Activated T-helper 1 cell treated with anti-CD3 and anti-CD28 coated beads, Interleukin-12 subunit alpha, Interleukin-12 subunit beta, Interleukin-2, Interleukin-4 antibody, amounts not matched to agents 30 ng/mL and 10 ng/mL and 1 ng/mL, durations not matched to agents 14 hours and 24 hours and 36 hours (primary cell): ENCODE data around the gene PICK1. TPM values are rescaled to one million over a fixed set of nuclear protein-coding genes. Genes with fewer than 3 reads are reported as not detected.

Experiments used
- DNase-seq: peaks from one replicate; pipeline ENCODE4 v3.0.0; 2021; ENCODE audit warnings: low spot score
- H3K27ac Mint-ChIP-seq: one replicate; pipeline ENCODE4 v1.8.0; 2021; ENCODE audit warnings: mild to moderate bottlenecking, mixed read lengths
- H3K27me3 Mint-ChIP-seq: one replicate; pipeline ENCODE4 v1.8.0; 2022; ENCODE audit warnings: mild to moderate bottlenecking, moderate library complexity, mixed read lengths; ENCODE audit not compliant: insufficient read depth
- H3K36me3 Mint-ChIP-seq: one replicate; pipeline ENCODE4 v1.8.0; 2021; ENCODE audit warnings: low read depth, mixed read lengths
- H3K4me1 Mint-ChIP-seq: one replicate; pipeline ENCODE4 v1.8.0; 2021; ENCODE audit warnings: low read depth, mixed read lengths
- H3K4me3 Mint-ChIP-seq: one replicate; pipeline ENCODE4 v1.8.0; 2021; ENCODE audit warnings: mild to moderate bottlenecking, moderate library complexity, mixed read lengths
- H3K9me3 Mint-ChIP-seq: one replicate; pipeline ENCODE4 v1.8.0; 2021; ENCODE audit warnings: mixed read lengths
- intact Hi-C: fragments of 100-400 bp; cut with micrococcal nuclease; formaldehyde crosslinking; loops from one replicate; pipeline ENCODE4 v1.15.1; 2024
- total RNA-seq: library from RNA; stranded (reverse); gene quantifications from 2 replicates; pipeline ENCODE4 v1.2.3, GENCODE V29; 2022

PICK1 gene
- total RNA-seq, 1 donor from 2014 or later, result 12.0 TPM

- no peaks in the 10 kb centered on the region for H3K9me3 Mint-ChIP-seq
- H3K27me3 Mint-ChIP-seq, result no peaks in the 10 kb centered on the region
- H3K36me3 Mint-ChIP-seq, result no peaks in the 10 kb centered on the region
- H3K4me1 Mint-ChIP-seq, result no peaks in the 10 kb centered on the region
- H3K4me3 Mint-ChIP-seq, result no peak overlapping the region
- intact Hi-C loops, result no loop called here
- no peak for DNase-seq
- H3K27ac Mint-ChIP-seq, result no peak overlapping the region
Measured at GRCh38 chr22:38070250-38070921, 13.2 kb downstream of the PICK1 start.

DNA sequence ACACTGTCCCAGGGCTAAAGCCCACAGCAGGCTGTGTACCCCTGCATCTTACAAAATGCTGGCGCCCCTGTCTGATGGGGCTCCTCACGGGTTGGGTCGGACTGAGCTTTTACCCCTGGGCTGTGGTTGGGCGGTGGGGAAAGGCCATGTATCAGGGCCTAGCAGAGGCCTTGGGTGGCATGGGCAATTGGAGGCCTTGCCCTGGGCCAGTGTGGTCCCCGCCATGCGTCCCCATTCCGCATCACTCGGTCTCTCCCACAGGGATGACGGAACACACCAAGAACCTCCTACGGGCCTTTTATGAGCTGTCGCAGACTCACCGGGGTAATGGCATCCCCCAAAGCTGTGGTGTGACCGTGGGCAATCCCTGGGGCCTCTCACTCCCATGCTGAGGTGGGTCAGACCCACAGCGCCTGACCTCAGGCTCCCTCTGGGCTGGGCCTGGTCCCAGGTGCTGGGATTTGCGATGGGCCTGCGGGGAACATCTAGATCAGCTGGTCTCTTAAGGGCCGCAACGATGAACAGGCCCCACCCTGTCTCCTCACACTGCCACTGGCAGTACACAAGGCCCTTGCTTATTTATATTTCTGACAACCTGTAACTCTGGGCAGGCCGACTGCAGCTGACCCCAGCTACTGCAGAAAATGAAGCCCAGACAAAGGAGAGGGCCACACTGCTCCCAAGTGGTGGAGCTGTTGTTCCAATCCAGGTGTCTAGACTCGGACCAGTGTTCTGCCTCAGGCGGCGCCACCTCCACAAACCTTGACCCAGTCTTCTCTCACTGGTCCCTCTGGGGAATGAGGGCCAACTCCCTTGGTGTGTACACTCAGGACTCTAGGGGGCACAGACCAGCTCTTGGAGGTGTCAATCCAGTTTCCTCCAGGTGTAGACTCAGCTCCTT lies 14.5 kb downstream of the PICK1 start:
- Mint-ChIP-seq H3K36me3 (no peaks in the 10 kb centered on the region), H3K4me3 (no peak overlapping the region), H3K4me1 (no peaks in the 10 kb centered on the region), H3K27ac (no peak overlapping the region), H3K27me3 (no peaks in the 10 kb centered on the region), H3K9me3 (no peaks in the 10 kb centered on the region)
- DNase-seq, result no peak
- intact Hi-C loops, result no loop called here

GRCh38 chr22:38072322-38073149 lies 15.3 kb downstream of the PICK1 start:
- Mint-ChIP-seq H3K36me3 (no peaks in the 10 kb centered on the region), H3K4me3 (no peak overlapping the region), H3K9me3 (no peaks in the 10 kb centered on the region), H3K4me1 (no peaks in the 10 kb centered on the region), H3K27me3 (no peaks in the 10 kb centered on the region), H3K27ac (no peak overlapping the region)
- DNase-seq, result no peak
- intact Hi-C loops, result no loop called here

DNA sequence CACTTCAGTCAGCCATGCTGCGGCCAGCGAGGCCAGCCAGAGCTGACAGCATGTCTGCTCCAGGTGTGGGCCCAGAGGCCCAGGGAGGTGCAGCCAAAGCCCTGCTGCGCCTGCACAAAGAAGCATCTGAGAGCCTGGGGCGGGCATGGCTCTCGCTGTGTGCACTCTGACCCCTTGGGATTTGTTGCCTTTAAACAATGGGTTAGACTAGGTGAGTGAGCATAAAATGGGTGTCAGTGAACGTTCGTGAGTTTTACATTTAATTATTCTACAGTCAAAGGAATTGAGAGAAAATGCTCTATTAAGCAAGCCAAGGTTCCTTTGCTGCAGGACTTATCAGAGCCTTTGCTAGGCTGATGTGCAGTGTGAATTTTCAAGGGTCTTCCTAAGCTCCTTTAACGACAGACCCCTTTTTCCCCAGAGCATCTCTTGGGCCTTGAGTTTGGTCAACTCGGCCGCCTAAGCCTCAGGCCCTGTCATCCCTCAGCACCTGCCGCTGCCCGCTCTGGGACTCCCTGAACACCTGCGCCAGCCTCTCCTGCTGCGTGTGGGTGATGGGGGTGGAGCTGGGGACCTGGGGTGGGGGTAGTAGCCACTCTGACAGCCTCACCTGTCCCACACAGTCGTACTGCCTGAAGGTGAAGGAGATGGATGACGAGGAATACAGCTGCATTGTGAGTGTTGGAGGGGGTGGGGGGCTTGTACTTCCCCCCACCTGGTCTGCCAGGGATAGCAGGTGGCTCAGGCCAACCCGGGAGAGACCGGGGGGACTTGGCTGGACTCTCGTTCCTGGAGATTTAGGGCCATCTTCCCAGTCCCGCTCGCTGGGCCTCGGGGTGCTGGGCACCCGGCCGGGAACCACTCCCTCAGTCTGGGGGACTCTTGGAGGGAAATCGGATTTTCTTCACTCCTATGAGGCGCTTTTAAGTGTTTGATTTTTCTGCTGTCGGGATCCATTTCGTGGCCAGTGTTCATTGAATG lies 16.2 kb downstream of the PICK1 start:
- intact Hi-C loops, result no loop called here
- H3K27ac Mint-ChIP-seq, result no peak overlapping the region
- no peaks in the 10 kb centered on the region for H3K36me3 Mint-ChIP-seq
- no peaks in the 10 kb centered on the region for H3K27me3 Mint-ChIP-seq
- no peak overlapping the region for H3K4me3 Mint-ChIP-seq
- H3K4me1 Mint-ChIP-seq, result no peaks in the 10 kb centered on the region
- no peaks in the 10 kb centered on the region for H3K9me3 Mint-ChIP-seq
- DNase-seq, result no peak

DNA sequence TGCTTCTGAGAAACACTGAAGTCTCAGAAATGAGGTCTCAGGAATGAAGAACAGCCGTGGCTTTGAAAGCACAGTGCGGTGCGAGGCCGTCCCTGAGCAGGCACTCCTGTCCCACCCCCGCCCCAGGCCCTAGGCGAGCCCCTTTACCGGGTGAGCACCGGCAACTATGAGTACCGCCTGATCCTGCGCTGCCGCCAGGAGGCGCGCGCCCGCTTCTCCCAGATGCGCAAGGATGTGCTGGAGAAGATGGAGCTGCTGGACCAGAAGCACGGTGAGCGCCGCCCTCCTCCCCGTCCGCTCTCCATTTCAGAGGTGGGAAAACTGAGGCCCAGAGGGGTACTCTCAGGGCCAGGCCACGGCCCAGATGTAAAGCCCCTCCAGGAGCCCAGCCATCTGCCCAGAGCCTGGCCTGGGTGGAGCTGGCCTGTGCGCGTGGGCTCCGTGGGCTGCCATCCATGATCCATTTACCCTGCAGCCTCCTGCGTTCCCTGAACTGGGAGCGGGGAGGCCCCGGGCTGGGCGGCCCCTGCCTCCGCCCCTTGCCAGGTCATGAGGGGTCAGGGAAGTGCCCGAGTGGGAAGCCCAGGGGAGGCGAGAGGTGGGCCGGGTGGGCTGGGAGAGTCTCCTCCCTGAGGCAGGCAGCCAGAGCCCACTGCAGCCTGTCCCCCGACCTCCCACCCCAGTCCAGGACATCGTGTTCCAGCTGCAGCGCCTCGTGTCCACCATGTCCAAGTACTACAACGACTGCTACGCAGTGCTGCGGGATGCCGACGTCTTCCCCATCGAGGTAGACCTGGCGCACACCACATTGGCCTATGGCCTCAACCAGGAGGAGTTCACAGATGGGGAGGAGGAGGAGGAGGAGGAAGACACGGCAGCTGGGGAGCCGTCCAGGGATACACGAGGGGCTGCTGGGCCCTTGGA lies 17.2 kb downstream of the PICK1 start:
- Mint-ChIP-seq H3K9me3 (no peaks in the 10 kb centered on the region), H3K27me3 (peaks cover 1% of the 10 kb centered on the region), H3K36me3 (no peaks in the 10 kb centered on the region), H3K27ac (no peak overlapping the region), H3K4me3 (no peak overlapping the region), H3K4me1 (no peaks in the 10 kb centered on the region)
- no peak for DNase-seq
- intact Hi-C loops, result no loop called here

- DNase-seq, result no peak
- no peaks in the 10 kb centered on the region for H3K4me1 Mint-ChIP-seq
- H3K9me3 Mint-ChIP-seq, result no peaks in the 10 kb centered on the region
- peaks cover 8% of the 10 kb centered on the region for H3K27me3 Mint-ChIP-seq
- no peak overlapping the region for H3K4me3 Mint-ChIP-seq
- H3K36me3 Mint-ChIP-seq, result no peaks in the 10 kb centered on the region
- H3K27ac Mint-ChIP-seq, result no peak overlapping the region
- intact Hi-C loops, result no loop called here
Measured at GRCh38 chr22:38075105-38075825, 18.1 kb downstream of the PICK1 start.

DNA sequence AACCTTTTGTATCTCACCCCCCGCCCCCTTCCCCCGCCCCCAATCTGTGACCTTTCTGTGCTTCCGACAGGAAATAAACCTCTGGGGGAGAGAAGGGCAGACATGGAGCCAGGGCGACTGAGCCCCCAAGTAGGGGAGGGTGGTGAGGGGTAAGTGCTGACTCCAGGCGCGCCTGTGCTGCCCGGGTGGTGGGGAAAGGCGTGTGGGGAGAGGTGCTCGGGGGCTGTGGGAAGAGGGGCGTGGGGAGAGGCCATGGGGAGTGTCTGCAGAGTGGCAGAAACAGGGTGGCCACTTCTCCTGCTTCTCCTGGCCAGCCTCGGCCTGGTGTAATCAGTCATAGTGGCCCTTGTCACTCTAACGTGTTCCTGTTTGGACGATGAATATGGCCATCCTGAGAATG lies 18.8 kb downstream of the PICK1 start:
- intact Hi-C loops, result no loop called here
- H3K27me3 Mint-ChIP-seq, result peaks cover 9% of the 10 kb centered on the region
- no peak overlapping the region for H3K4me3 Mint-ChIP-seq
- H3K9me3 Mint-ChIP-seq, result no peaks in the 10 kb centered on the region
- H3K4me1 Mint-ChIP-seq, result no peaks in the 10 kb centered on the region
- H3K36me3 Mint-ChIP-seq, result no peaks in the 10 kb centered on the region
- no peak for DNase-seq
- no peak overlapping the region for H3K27ac Mint-ChIP-seq

- H3K27ac Mint-ChIP-seq, result no peak overlapping the region
- no peaks in the 10 kb centered on the region for H3K36me3 Mint-ChIP-seq
- H3K9me3 Mint-ChIP-seq, result no peaks in the 10 kb centered on the region
Measured at GRCh38 chr22:38077096-38077495, 19.9 kb downstream of the PICK1 start.

DNA sequence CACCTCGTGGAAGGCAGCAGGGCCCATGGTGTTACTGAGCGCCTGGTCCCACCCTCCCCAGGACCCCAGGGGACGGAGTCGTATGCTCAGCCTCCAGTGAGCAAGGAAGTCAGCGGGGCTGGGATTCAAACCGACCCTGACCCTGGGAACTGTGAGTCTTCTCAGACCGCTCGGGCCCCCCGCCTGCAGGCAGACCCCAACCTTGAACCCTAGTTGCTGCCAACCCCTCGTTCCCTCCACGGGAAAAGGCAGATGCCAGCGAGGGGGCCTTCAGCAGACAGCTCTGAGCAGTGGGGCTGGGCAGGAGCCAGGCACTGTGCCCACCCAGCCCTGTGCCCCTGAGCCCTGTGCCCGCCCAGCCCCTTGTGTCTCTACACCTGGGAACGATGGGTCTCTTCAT lies 20.4 kb downstream of the PICK1 start:
- Mint-ChIP-seq H3K36me3 (no peaks in the 10 kb centered on the region), H3K27ac (no peak overlapping the region), H3K4me3 (no peak overlapping the region), H3K27me3 (peaks cover 14% of the 10 kb centered on the region), H3K4me1 (no peaks in the 10 kb centered on the region), H3K9me3 (no peaks in the 10 kb centered on the region)
- DNase-seq, result no peak
- intact Hi-C loops, result no loop called here

More at GRCh38 chr22:38077096-38077495, 19.9 kb downstream of the PICK1 start:
- Mint-ChIP-seq H3K4me3 (no peak overlapping the region), H3K4me1 (no peaks in the 10 kb centered on the region), H3K27me3 (peaks cover 14% of the 10 kb centered on the region)
- DNase-seq, result no peak
- intact Hi-C loops, result no loop called here

GRCh38 chr22:38078046-38078840 lies 21.0 kb downstream of the PICK1 start:
- Mint-ChIP-seq H3K36me3 (no peaks in the 10 kb centered on the region), H3K27ac (no peak overlapping the region), H3K4me1 (no peaks in the 10 kb centered on the region), H3K9me3 (no peaks in the 10 kb centered on the region), H3K27me3 (peaks cover 15% of the 10 kb centered on the region), H3K4me3 (no peak overlapping the region)
- no peak for DNase-seq
- intact Hi-C loops, result no loop called here
